CD8-positive, alpha-beta memory T cell (primary cell): Measurements from ENCODE around the gene FAM234B. TPM values are rescaled to one million over a fixed set of nuclear protein-coding genes. Genes with fewer than 3 reads are reported as not detected.

Experiments
- CTCF ChIA-PET: fragments of 350-600 bp; sonication (Branson Sonifier 250); formaldehyde crosslinking; loops from one replicate; lab custom pipeline; 2021; ENCODE audit warnings: antibody characterized with exemption; lab: Charles Lee
- POLR2A ChIA-PET: fragments of 350-600 bp; sonication (Branson Sonifier 250); formaldehyde crosslinking; loops from one replicate; lab custom pipeline; 2021; ENCODE audit warnings: antibody characterized with exemption; lab: Charles Lee
- DNase-seq, 5 donors: peaks; one replicate each; pipeline versions ENCODE4 v3.0.0 to v3.0.0-alpha.2; 2020 to 2022; ENCODE audit warnings: mixed read lengths in 1 of 5
- H3K27ac ChIP-seq: one replicate; pipeline ENCODE4 v1.7.0; 2013; ENCODE audit warnings: low read depth, mild to moderate bottlenecking, low read length, moderate library complexity
- H3K27me3 ChIP-seq: 2 replicates; pipeline ENCODE4 v1.7.0; 2013; ENCODE audit warnings: low read length, mild to moderate bottlenecking; ENCODE audit not compliant: insufficient read depth, poor library complexity, severe bottlenecking
- H3K36me3 ChIP-seq: 2 replicates; pipeline ENCODE4 v1.7.0; 2013; ENCODE audit warnings: mild to moderate bottlenecking, low read length, moderate library complexity; ENCODE audit not compliant: insufficient read depth
- H3K4me1 ChIP-seq: 2 replicates; pipeline ENCODE4 v1.7.0; 2013; ENCODE audit warnings: mild to moderate bottlenecking, low read length, moderate library complexity; ENCODE audit not compliant: insufficient read depth
- H3K4me3 ChIP-seq: 2 replicates; pipeline ENCODE4 v1.7.0; 2013; ENCODE audit warnings: mild to moderate bottlenecking, low read length
- H3K9me3 ChIP-seq: 2 replicates; pipeline ENCODE4 v1.7.0; 2013; ENCODE audit warnings: mild to moderate bottlenecking, low read length
- H3K27ac Mint-ChIP-seq, 8 donors: one replicate each; pipeline ENCODE4 v1.8.0; 2020 to 2021; ENCODE audit warnings: mixed read lengths in 8 of 8, mild to moderate bottlenecking in 6 of 8, inconsistent platforms in 3 of 8, moderate library complexity in 3 of 8
- H3K27me3 Mint-ChIP-seq, 2 donors: one replicate each; pipeline ENCODE4 v1.8.0; 2020 to 2021; ENCODE audit warnings: mixed read lengths in 2 of 2, mild to moderate bottlenecking in 1 of 2, moderate library complexity in 1 of 2
- H3K36me3 Mint-ChIP-seq, 3 donors: one replicate each; pipeline ENCODE4 v1.8.0; 2020 to 2021; ENCODE audit warnings: mixed read lengths in 3 of 3, inconsistent platforms in 1 of 3, mild to moderate bottlenecking in 1 of 3
- H3K4me1 Mint-ChIP-seq, 3 donors: one replicate each; pipeline ENCODE4 v1.8.0; 2020 to 2021; ENCODE audit warnings: mixed read lengths in 3 of 3, inconsistent platforms in 1 of 3, mild to moderate bottlenecking in 1 of 3
- H3K4me3 Mint-ChIP-seq, 7 donors: one replicate each; pipeline ENCODE4 v1.8.0; 2020 to 2021; ENCODE audit warnings: mixed read lengths in 7 of 7, mild to moderate bottlenecking in 6 of 7, moderate library complexity in 4 of 7, inconsistent platforms in 2 of 7
- H3K9me3 Mint-ChIP-seq, 5 donors: one replicate each; pipeline ENCODE4 v1.8.0; 2020 to 2022; ENCODE audit warnings: mixed read lengths in 5 of 5, mild to moderate bottlenecking in 3 of 5, moderate library complexity in 2 of 5, inconsistent platforms in 1 of 5
- polyA plus RNA-seq: library from polyadenylated mRNA; unstranded; fragments of 300-500 nt; fragmentation: Illumina TruSeq; gene quantifications from one replicate; pipeline ENCODE4 v1.2.3, GENCODE V29; 2021
- total RNA-seq, 2 experiments: library from RNA; stranded (reverse); gene quantifications; one replicate each; pipeline ENCODE4 v1.2.3, GENCODE V29; 2021

Gene FAM234B
- total and polyA plus RNA-seq, 3 experiments from 2014 or later: 2.9 to 6.5 (median 5.2) TPM

DNA sequence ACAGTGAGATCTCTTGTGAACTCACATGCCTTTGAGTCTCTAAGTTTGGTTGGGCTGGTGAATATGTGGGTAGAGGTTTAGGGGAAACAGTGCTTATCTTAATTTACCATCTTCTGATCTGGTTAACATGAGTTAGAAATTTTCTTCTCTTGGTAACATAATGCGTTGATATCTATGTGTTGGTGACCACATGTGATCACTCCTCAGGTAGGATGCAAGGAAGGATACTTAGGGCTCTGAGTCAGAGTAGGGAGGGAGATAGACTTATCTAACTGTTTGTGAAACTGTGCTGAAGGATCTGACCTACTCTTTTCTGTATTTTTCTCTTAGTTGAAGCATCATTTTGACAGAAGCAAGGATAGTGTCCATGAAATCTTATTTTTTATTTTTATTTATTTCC, 23.1 kb downstream of the FAM234B start:
- Histone ChIP-seq H3K9me3 (no peaks in the 10 kb centered on the region), H3K4me3 (no peak overlapping the region), H3K27me3 (no peaks in the 10 kb centered on the region), H3K36me3 (no peaks in the 10 kb centered on the region), H3K4me1 (no peaks in the 10 kb centered on the region), H3K27ac (no peak overlapping the region)
- Mint-ChIP-seq H3K4me1 (peaks cover 0 to 5% (median 5%) of the 10 kb centered on the region in 3 donors), H3K9me3 (no peaks in the 10 kb centered on the region), H3K27me3 (no peaks in the 10 kb centered on the region), H3K4me3 (no peak overlapping the region), H3K27ac (peak overlapping the region in 2 of 8 donors; percentile 19 to 59), H3K36me3 (peaks cover 16 to 42% (median 22%) of the 10 kb centered on the region in 3 donors)
- CTCF ChIA-PET: no interaction called here
- POLR2A ChIA-PET: no interaction called here
- no peak for DNase-seq

DNA sequence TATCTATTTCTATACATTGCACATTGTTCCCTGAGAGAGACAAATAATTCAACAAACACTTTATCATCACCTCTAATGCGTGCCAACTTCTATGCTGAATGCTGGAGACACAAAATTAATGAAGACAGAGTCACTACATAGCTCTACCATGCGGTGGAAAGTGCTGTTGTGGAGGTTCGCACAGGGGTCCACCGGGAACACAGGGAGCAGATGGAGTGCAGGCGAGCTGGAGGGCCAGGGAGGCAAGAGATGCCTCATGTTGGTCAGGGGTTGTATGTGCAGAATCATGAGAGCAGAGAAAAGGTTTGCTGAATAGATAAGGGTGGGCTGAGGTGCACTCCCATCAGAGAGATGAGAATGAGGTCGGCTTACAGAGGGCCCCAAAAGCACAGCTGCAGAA, 25.2 kb downstream of the FAM234B start:
- ChIA-PET CTCF (no interaction called here), POLR2A (no interaction called here)
- no peaks in the 10 kb centered on the region for H3K27me3 ChIP-seq
- Mint-ChIP-seq H3K36me3 (peaks cover 12 to 42% (median 27%) of the 10 kb centered on the region in 3 donors), H3K4me1 (peaks cover 0 to 5% (median 5%) of the 10 kb centered on the region in 3 donors), H3K27me3 (no peaks in the 10 kb centered on the region), H3K27ac (peak overlapping the region in 1 of 8 donors; percentile 6), H3K9me3 (no peaks in the 10 kb centered on the region), H3K4me3 (no peak overlapping the region)
- no peaks in the 10 kb centered on the region for H3K4me1 ChIP-seq
- no peak overlapping the region for H3K27ac ChIP-seq
- no peak overlapping the region for H3K4me3 ChIP-seq
- no peak for DNase-seq
- no peaks in the 10 kb centered on the region for H3K9me3 ChIP-seq
- H3K36me3 ChIP-seq: no peaks in the 10 kb centered on the region

DNA sequence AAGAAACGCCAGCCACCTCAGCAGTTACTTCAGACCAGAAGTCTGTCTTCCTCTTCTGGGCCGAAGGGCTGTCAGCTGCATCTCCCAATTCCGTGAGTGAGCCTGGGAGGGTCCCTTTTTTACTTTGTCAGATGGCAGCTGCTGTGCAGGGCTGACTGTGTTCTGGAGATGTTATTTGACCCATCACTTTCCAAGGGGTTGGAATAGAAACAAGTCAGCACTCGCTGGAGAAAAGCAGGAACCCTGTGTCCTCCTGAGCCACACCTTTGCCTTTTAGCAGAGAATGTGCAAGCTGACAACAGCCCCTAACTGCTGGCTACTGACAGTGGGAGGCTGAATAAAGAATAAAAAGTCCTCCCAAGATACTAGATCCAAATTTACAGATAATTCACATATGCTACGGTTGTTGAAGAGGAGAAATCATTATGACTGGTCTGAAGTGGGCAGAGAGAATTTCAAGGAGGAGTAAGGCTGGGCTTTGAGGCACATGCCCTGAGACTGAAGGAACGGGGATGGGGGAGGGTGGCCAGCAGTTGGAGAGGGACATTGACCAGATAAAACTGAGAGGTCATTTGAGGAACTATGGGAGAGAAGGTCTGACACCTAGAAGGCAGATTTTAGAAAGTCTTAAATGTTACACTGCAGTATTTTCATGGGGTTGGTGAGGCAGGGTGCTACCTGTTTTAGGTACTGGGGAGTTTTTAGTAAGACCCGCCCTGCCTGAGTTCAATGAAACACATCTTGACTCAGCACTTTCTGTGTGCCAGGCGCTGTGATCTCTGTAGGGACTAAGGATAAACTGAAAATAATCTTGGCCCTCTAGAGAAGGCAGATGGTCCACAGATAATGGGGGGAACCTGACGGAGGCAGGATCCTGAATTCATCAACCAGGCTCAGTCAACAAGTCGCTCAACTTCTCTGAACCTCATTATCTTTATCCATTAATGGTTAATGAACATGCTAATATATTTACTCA, 27.4 kb downstream of the FAM234B start:
- Mint-ChIP-seq H3K9me3 (no peaks in the 10 kb centered on the region), H3K27me3 (no peaks in the 10 kb centered on the region), H3K36me3 (peaks cover 18 to 54% (median 27%) of the 10 kb centered on the region in 3 donors), H3K27ac (peak overlapping the region in 1 of 8 donors; percentile 37), H3K4me1 (peaks cover 0 to 5% (median 5%) of the 10 kb centered on the region in 3 donors), H3K4me3 (no peak overlapping the region)
- ChIA-PET CTCF (no interaction called here), POLR2A (no interaction called here)
- H3K4me3 ChIP-seq: no peak overlapping the region
- no peak overlapping the region for H3K27ac ChIP-seq
- H3K27me3 ChIP-seq: no peaks in the 10 kb centered on the region
- H3K9me3 ChIP-seq: no peaks in the 10 kb centered on the region
- peaks cover 4% of the 10 kb centered on the region for H3K36me3 ChIP-seq
- H3K4me1 ChIP-seq: no peaks in the 10 kb centered on the region
- no peak for DNase-seq

DNA sequence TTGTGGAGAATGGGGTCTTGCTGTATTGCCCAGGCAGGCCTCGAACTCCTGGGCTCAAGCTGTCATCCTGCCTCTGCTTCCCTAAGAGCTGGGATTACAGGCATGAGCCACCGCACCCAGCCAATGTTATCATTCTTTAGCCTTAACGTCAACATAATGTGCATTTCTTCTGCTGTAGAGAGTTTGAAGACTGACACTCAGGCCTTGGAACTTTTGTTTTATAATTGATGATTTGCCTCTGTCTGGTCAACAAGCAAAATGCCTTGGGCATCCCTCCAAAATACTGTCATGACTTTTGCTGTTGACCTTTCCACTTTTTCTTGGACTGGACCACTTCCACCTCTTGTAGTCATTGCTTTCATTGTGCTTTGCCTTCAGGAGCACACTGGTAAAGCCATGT, 29.0 kb downstream of the FAM234B start:
- Histone ChIP-seq H3K4me3 (no peak overlapping the region), H3K9me3 (no peaks in the 10 kb centered on the region), H3K36me3 (peaks cover 6% of the 10 kb centered on the region), H3K27me3 (no peaks in the 10 kb centered on the region), H3K4me1 (no peaks in the 10 kb centered on the region), H3K27ac (no peak overlapping the region)
- POLR2A ChIA-PET: interaction anchor here (0.6 kb wide), 1 partner anchor 1902 kb away, joined by 5 read pairs; the partner anchor contains the start of gene SMIM10L1
- Mint-ChIP-seq H3K4me3 (no peak overlapping the region), H3K36me3 (peaks cover 11 to 48% (median 24%) of the 10 kb centered on the region in 3 donors), H3K27ac (no peak overlapping the region), H3K9me3 (no peaks in the 10 kb centered on the region), H3K4me1 (no peaks in the 10 kb centered on the region), H3K27me3 (no peaks in the 10 kb centered on the region)
- CTCF ChIA-PET: no interaction called here
- no peak for DNase-seq

DNA sequence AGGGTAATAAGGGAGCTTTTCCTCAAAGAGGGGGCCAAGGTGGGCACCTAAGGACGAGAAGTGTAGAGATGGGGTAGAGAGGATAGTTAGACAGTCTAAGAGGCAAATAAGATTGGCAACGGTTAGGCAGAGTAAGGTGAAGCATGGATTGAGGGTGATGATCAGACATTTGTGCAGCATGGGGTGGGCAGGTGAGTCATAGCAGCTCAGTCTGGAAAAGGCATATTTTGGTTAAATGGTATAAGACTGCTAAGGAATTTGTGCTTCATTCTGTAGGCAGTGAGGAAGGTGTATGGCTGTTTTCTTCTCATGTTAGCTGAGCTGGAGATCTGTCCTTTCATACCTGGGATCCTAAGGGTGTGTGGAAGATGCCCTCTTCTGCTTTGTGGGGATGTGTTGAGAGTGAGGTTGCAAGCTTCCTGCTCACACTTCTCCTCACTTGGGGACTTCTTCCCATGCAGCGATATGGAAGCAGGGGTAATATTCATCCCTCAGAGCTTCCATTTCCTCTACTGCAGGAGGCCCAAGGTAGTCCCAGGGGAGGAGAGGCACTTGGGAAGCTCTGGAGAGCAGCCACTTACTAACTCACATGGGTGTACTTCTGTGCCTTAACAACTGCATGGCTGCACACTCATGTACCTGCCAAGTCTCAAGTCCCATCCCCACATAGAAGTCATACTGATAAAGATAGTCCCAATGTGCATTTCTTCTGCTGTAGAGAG, 30.4 kb downstream of the FAM234B start:
- no peak overlapping the region for H3K4me3 ChIP-seq
- Mint-ChIP-seq H3K4me1 (no peaks in the 10 kb centered on the region), H3K4me3 (no peak overlapping the region), H3K27me3 (no peaks in the 10 kb centered on the region), H3K27ac (peak overlapping the region in 2 of 8 donors; percentile 1 to 8), H3K9me3 (no peaks in the 10 kb centered on the region), H3K36me3 (peaks cover 14 to 39% (median 16%) of the 10 kb centered on the region in 3 donors)
- no peaks in the 10 kb centered on the region for H3K4me1 ChIP-seq
- POLR2A ChIA-PET: no interaction called here
- no peaks in the 10 kb centered on the region for H3K27me3 ChIP-seq
- CTCF ChIA-PET: interaction anchor here (0.6 to 1.0 kb wide), 2 partner anchors 29 to 133 kb away, joined by 3 read pairs; no protein-coding TSS in a partner anchor
- H3K36me3 ChIP-seq: peaks cover 7% of the 10 kb centered on the region
- no peak overlapping the region for H3K27ac ChIP-seq
- no peak for DNase-seq
- H3K9me3 ChIP-seq: no peaks in the 10 kb centered on the region

DNA sequence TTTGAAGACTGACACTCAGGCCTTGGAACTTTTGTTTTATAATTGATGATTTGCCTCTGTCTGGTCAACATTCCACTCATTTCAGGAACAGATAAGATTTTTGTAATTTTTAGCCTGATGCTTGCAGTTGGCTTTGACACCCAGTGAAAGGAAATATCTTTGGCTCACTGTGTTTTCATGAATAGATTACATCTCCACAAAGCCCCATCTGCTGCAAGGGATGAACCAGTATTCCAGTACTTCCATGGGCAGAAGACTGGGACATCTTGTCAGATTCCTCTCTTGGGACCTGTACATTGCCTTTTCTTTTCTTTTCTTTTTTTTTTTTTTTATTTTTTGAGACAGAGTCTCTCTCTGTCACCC, 30.9 kb downstream of the FAM234B start:
- POLR2A ChIA-PET: no interaction called here
- DNase-seq: no peak
- Mint-ChIP-seq H3K27ac (peak overlapping the region in 1 of 8 donors; percentile 49), H3K36me3 (peaks cover 12 to 41% (median 19%) of the 10 kb centered on the region in 3 donors), H3K9me3 (no peaks in the 10 kb centered on the region), H3K4me3 (no peak overlapping the region), H3K27me3 (no peaks in the 10 kb centered on the region), H3K4me1 (no peaks in the 10 kb centered on the region)
- Histone ChIP-seq H3K36me3 (peaks cover 12% of the 10 kb centered on the region), H3K9me3 (no peaks in the 10 kb centered on the region), H3K4me3 (no peak overlapping the region), H3K27ac (no peak overlapping the region), H3K27me3 (no peaks in the 10 kb centered on the region), H3K4me1 (no peaks in the 10 kb centered on the region)
- CTCF ChIA-PET: interaction anchor here (0.6 kb wide), 1 partner anchor 133 kb away, joined by 3 read pairs; no protein-coding TSS in a partner anchor

DNA sequence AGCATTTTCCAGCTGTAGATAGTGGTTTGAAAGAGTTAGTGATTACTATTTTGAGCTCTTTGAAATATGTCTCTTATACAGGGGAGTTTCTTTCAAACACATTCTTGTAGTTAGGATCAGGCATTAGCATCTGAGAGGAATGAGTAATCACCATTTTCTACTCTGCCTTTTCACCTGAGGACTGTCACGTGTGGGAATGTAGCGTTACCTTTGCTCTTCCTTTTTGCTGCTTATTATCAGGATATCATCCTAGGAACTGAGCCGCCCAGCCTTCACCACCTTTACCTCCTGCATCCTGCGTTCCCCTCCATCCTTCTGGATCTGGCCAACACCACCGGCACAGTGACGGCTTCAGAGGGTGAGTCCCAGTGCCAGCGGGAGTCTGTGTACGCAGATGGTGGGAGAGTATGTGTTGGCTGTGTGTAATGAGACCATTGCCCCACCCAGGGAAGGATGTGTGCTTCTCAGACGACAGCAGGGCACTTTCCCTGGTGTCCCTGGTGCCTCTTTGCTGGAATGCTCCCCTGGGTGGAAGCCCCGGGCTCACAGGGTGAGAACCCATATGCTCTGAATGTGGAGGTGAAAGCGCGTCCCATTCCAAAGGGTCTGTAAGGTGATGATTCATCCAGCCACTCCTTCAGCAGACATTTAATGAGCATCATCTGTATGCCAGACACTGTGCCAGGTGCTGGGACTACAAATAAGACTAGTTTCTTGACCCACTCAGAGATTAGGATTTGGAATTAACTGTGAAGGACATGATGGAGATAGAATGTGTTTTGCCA, 31.8 kb downstream of the FAM234B start:
- no peaks in the 10 kb centered on the region for H3K27me3 Mint-ChIP-seq
- H3K27ac Mint-ChIP-seq: no peak overlapping the region
- H3K27ac ChIP-seq: no peak overlapping the region
- no peak overlapping the region for H3K4me3 Mint-ChIP-seq
- H3K9me3 Mint-ChIP-seq: no peaks in the 10 kb centered on the region
- ChIA-PET POLR2A (no interaction called here), CTCF (no interaction called here)
- H3K27me3 ChIP-seq: no peaks in the 10 kb centered on the region
- no peak overlapping the region for H3K4me3 ChIP-seq
- H3K4me1 ChIP-seq: no peaks in the 10 kb centered on the region
- H3K36me3 Mint-ChIP-seq: peaks cover 19 to 46% (median 19%) of the 10 kb centered on the region in 3 donors
- H3K4me1 Mint-ChIP-seq: no peaks in the 10 kb centered on the region
- H3K36me3 ChIP-seq: peaks cover 13% of the 10 kb centered on the region
- no peaks in the 10 kb centered on the region for H3K9me3 ChIP-seq
- no peak for DNase-seq
